ENCODE measurements around the gene FAM180B.
"Not testable (repeated sequence)": the region's sequence is repeated elsewhere in the genome, so short reads cannot be mapped to it uniquely, and the experiment has no call there.

GRCh38 chr11:47562393-47562792 lies 24.1 kb upstream of the FAM180B start:
- not testable (repeated sequence) for TF ChIP-seq CTCF (IDR thresholded peaks at IDR 0.05); EP300 (IDR thresholded peaks at IDR 0.05; ENCODE audit: low read depth)
